Keratinocyte (primary cell): ENCODE measurements around the gene SLC25A25. TPM values are rescaled to one million over a fixed set of nuclear protein-coding genes. Genes with fewer than 3 reads are reported as not detected.

Experiments
- DNase-seq: peaks from one replicate; pipeline ENCODE4 v3.0.0-alpha.2; 2011; ENCODE audit warnings: low read depth, missing footprints, low spot score
- FAIRE-seq: peaks from 2 replicates; lab custom pipeline; 2011; peaks lifted over from hg19 to GRCh38; lab: Jason Lieb, UNC
- H2AFZ ChIP-seq: 2 replicates; pipeline ENCODE4 v1.6.0; 2012; ENCODE audit warnings: low read length, control low read depth, inconsistent platforms; ENCODE audit not compliant: control insufficient read depth
- H3K27ac ChIP-seq: 2 replicates; pipeline ENCODE4 v1.5.1; 2011; ENCODE audit warnings: low read length; ENCODE audit not compliant: control insufficient read depth, insufficient read depth
- H3K27me3 ChIP-seq: 3 replicates; pipeline ENCODE4 v1.6.0; 2011; ENCODE audit warnings: low read length; ENCODE audit not compliant: control insufficient read depth, insufficient read depth; ENCODE audit errors: extremely low read depth
- H3K36me3 ChIP-seq, 2 experiments: 2 replicates in 1 of 2; 3 replicates in 1 of 2; pipeline ENCODE4 v1.5.1; 2011; ENCODE audit warnings: low read length in 2 of 2, mild to moderate bottlenecking in 1 of 2; ENCODE audit not compliant: control insufficient read depth in 2 of 2, insufficient read depth in 2 of 2; ENCODE audit errors: extremely low read depth in 1 of 2
- H3K4me1 ChIP-seq: 3 replicates; pipeline ENCODE4 v1.5.1; 2011; ENCODE audit warnings: low read length; ENCODE audit not compliant: control insufficient read depth, insufficient read depth; ENCODE audit errors: extremely low read depth
- H3K4me2 ChIP-seq: 3 replicates; pipeline ENCODE4 v1.6.0; 2011; ENCODE audit warnings: low read depth, low read length; ENCODE audit not compliant: control insufficient read depth, insufficient read depth; ENCODE audit errors: extremely low read depth
- H3K4me3 ChIP-seq, 3 experiments: fragments of 200-600 bp in 1 of 3; sonication (generic) in 1 of 3; 2 replicates in 2 of 3; 3 replicates in 1 of 3; pipeline ENCODE4 v1.5.1; 2011 to 2016; ENCODE audit warnings: low read length in 3 of 3, mild to moderate bottlenecking in 3 of 3, control low read depth in 2 of 3, inconsistent platforms in 1 of 3, low read depth in 1 of 3, mixed read lengths in 1 of 3, mixed run types in 1 of 3, moderate library complexity in 1 of 3; ENCODE audit not compliant: control insufficient read depth in 2 of 3, insufficient read depth in 2 of 3; ENCODE audit errors: extremely low read depth in 1 of 3
- H3K79me2 ChIP-seq: 2 replicates; pipeline ENCODE4 v1.6.0; 2012; ENCODE audit warnings: low read length; ENCODE audit not compliant: control insufficient read depth, insufficient read depth
- H3K9ac ChIP-seq: 3 replicates; pipeline ENCODE4 v1.6.0; 2011; ENCODE audit warnings: low read length; ENCODE audit not compliant: control insufficient read depth, insufficient read depth; ENCODE audit errors: extremely low read depth
- H3K9me1 ChIP-seq: 3 replicates; pipeline ENCODE4 v1.6.0; 2011; ENCODE audit warnings: low read length; ENCODE audit not compliant: control insufficient read depth, insufficient read depth; ENCODE audit errors: extremely low read depth
- H3K9me3 ChIP-seq: 2 replicates; pipeline ENCODE4 v1.5.1; 2012; ENCODE audit warnings: low read depth, low read length; ENCODE audit not compliant: control insufficient read depth
- H4K20me1 ChIP-seq: 3 replicates; pipeline ENCODE4 v1.6.0; 2011; ENCODE audit warnings: low read length; ENCODE audit not compliant: control insufficient read depth, insufficient read depth; ENCODE audit errors: extremely low read depth
- CTCF ChIP-seq, 3 experiments: IDR thresholded peaks in 1 of 3; conservative IDR thresholded peaks in 1 of 3; optimal IDR thresholded peaks in 1 of 3; 2 replicates in 2 of 3; 3 replicates in 1 of 3; pipeline versions ENCODE3 to v1.5.1; 2011; ENCODE audit warnings: low read length in 3 of 3, mild to moderate bottlenecking in 3 of 3, moderate library complexity in 2 of 3, control low read depth in 1 of 3, inconsistent platforms in 1 of 3; ENCODE audit not compliant: insufficient read depth in 2 of 3; ENCODE audit errors: extremely low read depth in 1 of 3
- EZH2 ChIP-seq: IDR thresholded peaks from one replicate; pipeline ENCODE4 v1.6.1; 2012; ENCODE audit warnings: inconsistent platforms, mild to moderate bottlenecking, low read length, moderate library complexity
- dilution Hi-C: fragments of 300-500 bp; cut with MboI; formaldehyde crosslinking; loops from one replicate; pipeline ENCODE4 v1.7.0; 2020; ENCODE audit warnings: low sequenced_read_pairs; ENCODE audit not compliant: extremely low pct_ligation_motif_present
- polyA plus RNA-seq, 5 experiments: library from polyadenylated mRNA; depleted of rRNA in 3 of 5; stranded (reverse) in 3 of 5; stranded (forward) in 1 of 5; unstranded in 1 of 5; fragments of >200 nt; gene quantifications; 1 replicate in 1 of 5; 2 replicates in 3 of 5; 3 replicates in 1 of 5; pipeline versions ENCODE4 v1.2.1 to v1.2.3, GENCODE V29; 2011 to 2012; ENCODE audit warnings: missing spikeins in 2 of 5, low read depth in 1 of 5, low replicate concordance in 1 of 5

The SLC25A25 gene
- polyA plus RNA-seq, 1 donor (not counting 4 experiments of a cell fraction or from before 2014, with no cell fraction given): 6.5 TPM

- no peak for TF ChIP-seq CTCF (optimal IDR thresholded peaks at IDR 0.05 in 1 of 3, IDR thresholded peaks at IDR 0.05 in 1 of 3, conservative IDR thresholded peaks at IDR 0.05 in 1 of 3; ENCODE audit: extremely low read depth in 1 of 3, insufficient read depth in 2 of 3, low read length in 3 of 3)
- Histone ChIP-seq H3K9me3 (no peaks in the 10 kb centered on the region), H3K9ac (no peak overlapping the region), H2AFZ (no peak overlapping the region), H3K36me3 (no peaks in the 10 kb centered on the region), H3K4me3 (no peak overlapping the region), H3K4me2 (no peak overlapping the region), H3K79me2 (no peaks in the 10 kb centered on the region), H3K27me3 (no peaks in the 10 kb centered on the region), H3K4me1 (peaks cover 10% of the 10 kb centered on the region), H3K9me1 (no peaks in the 10 kb centered on the region), H4K20me1 (no peaks in the 10 kb centered on the region), H3K27ac (no peak overlapping the region)
- dilution Hi-C loops: no loop called here
- FAIRE-seq (no peak), DNase-seq (no peak)
Measured at GRCh38 chr9:128085943-128086342, 17.9 kb downstream of the SLC25A25 start.

GRCh38 chr9:128087262-128087661 lies 19.2 kb downstream of the SLC25A25 start:
- Histone ChIP-seq H3K4me3 (no peak overlapping the region), H4K20me1 (no peaks in the 10 kb centered on the region), H3K9ac (no peak overlapping the region), H3K36me3 (peaks cover 0 to 2% of the 10 kb centered on the region in 2 experiments), H3K9me3 (no peaks in the 10 kb centered on the region), H3K4me1 (peaks cover 2% of the 10 kb centered on the region), H3K9me1 (no peaks in the 10 kb centered on the region), H3K27me3 (no peaks in the 10 kb centered on the region), H2AFZ (no peak overlapping the region), H3K79me2 (peaks cover 4% of the 10 kb centered on the region), H3K27ac (no peak overlapping the region), H3K4me2 (no peak overlapping the region)
- TF ChIP-seq EZH2 (no peak), CTCF (optimal IDR thresholded peaks at IDR 0.05 in 1 of 3, IDR thresholded peaks at IDR 0.05 in 1 of 3, conservative IDR thresholded peaks at IDR 0.05 in 1 of 3; ENCODE audit: extremely low read depth in 1 of 3, insufficient read depth in 2 of 3, low read length in 3 of 3) (no peak)
- dilution Hi-C loops: no loop called here
- FAIRE-seq (no peak), DNase-seq (no peak)
